Neuronal stem cell (in vitro differentiated cells): ENCODE data around the gene PWP2.
"Not testable (repeated sequence)": the region's sequence is repeated elsewhere in the genome, so short reads cannot be mapped to it uniquely, and the experiment has no call there.

Source experiments
- DNase-seq: peaks from one replicate; pipeline ENCODE4 v3.0.0-alpha.2; 2013; ENCODE audit warnings: low spot score
- H2AFZ ChIP-seq: one replicate; pipeline ENCODE4 v1.6.1; 2013; ENCODE audit warnings: mild to moderate bottlenecking, low read length, inconsistent platforms
- H2AK5ac ChIP-seq: 2 replicates; pipeline ENCODE4 v1.6.1; 2013; ENCODE audit warnings: low read depth, mild to moderate bottlenecking, inconsistent platforms, low read length, moderate library complexity, mixed read lengths
- H2BK120ac ChIP-seq: 2 replicates; pipeline ENCODE4 v1.6.1; 2013; ENCODE audit warnings: low read depth, mild to moderate bottlenecking, inconsistent platforms, low read length, moderate library complexity, mixed read lengths
- H2BK12ac ChIP-seq: one replicate; pipeline ENCODE4 v1.6.1; 2013; ENCODE audit warnings: low read length, inconsistent platforms
- H2BK15ac ChIP-seq: 2 replicates; pipeline ENCODE4 v1.6.1; 2013; ENCODE audit warnings: mild to moderate bottlenecking, low read length, inconsistent platforms, mixed read lengths
- H2BK5ac ChIP-seq: one replicate; pipeline ENCODE4 v1.6.1; 2013; ENCODE audit warnings: inconsistent platforms, mild to moderate bottlenecking, low read length, moderate library complexity
- H3K14ac ChIP-seq: one replicate; pipeline ENCODE4 v1.6.1; 2013; ENCODE audit warnings: low read length, inconsistent platforms
- H3K18ac ChIP-seq: 2 replicates; pipeline ENCODE4 v1.6.1; 2013; ENCODE audit warnings: low read length, inconsistent platforms
- H3K23ac ChIP-seq: 2 replicates; pipeline ENCODE4 v1.6.1; 2013; ENCODE audit warnings: low read depth, mild to moderate bottlenecking, mixed read lengths, low read length, inconsistent platforms; ENCODE audit not compliant: poor library complexity
- H3K27ac ChIP-seq: replicated peaks from 3 replicates; pipeline ENCODE4 v1.5.1; 2013; ENCODE audit warnings: low read length, inconsistent platforms
- H3K27me3 ChIP-seq, 3 experiments: 2 replicates each; pipeline ENCODE4 v1.6.1; 2013; ENCODE audit warnings: low read length in 3 of 3, mild to moderate bottlenecking in 2 of 3, inconsistent platforms in 1 of 3, low read depth in 1 of 3, mixed read lengths in 1 of 3, moderate library complexity in 1 of 3; ENCODE audit not compliant: control insufficient read depth in 3 of 3, insufficient read depth in 3 of 3
- H3K36me3 ChIP-seq, 2 donors: replicated peaks in 1 of 2; 2 replicates each; pipeline ENCODE4 v1.6.1; 2013; ENCODE audit warnings: low read length in 2 of 2; ENCODE audit not compliant: control insufficient read depth in 2 of 2, insufficient read depth in 2 of 2
- H3K4ac ChIP-seq: 2 replicates; pipeline ENCODE4 v1.6.1; 2013; ENCODE audit warnings: inconsistent platforms, mild to moderate bottlenecking, low read length, moderate library complexity
- H3K4me1 ChIP-seq, 2 donors: 1 replicate in 1 of 2; 2 replicates in 1 of 2; pipeline ENCODE4 v1.6.1; 2013; ENCODE audit warnings: low read length in 2 of 2, low read depth in 1 of 2; ENCODE audit not compliant: control insufficient read depth in 2 of 2, insufficient read depth in 1 of 2
- H3K4me2 ChIP-seq: one replicate; pipeline ENCODE4 v1.6.1; 2013; ENCODE audit warnings: mild to moderate bottlenecking, low read length, inconsistent platforms; ENCODE audit not compliant: insufficient read depth, poor library complexity, severe bottlenecking
- H3K4me3 ChIP-seq, 2 donors: 2 replicates each; pipeline ENCODE4 v1.5.1; 2013; ENCODE audit warnings: low read length in 2 of 2, mild to moderate bottlenecking in 2 of 2, inconsistent platforms in 1 of 2, moderate library complexity in 1 of 2
- H3K79me1 ChIP-seq: one replicate; pipeline ENCODE4 v1.6.1; 2013; ENCODE audit warnings: low read depth, mild to moderate bottlenecking, inconsistent platforms, low read length, moderate library complexity
- H3K9ac ChIP-seq: one replicate; pipeline ENCODE4 v1.6.1; 2013; ENCODE audit warnings: mild to moderate bottlenecking, low read depth, low read length, inconsistent platforms; ENCODE audit not compliant: poor library complexity
- H3K9me3 ChIP-seq, 2 donors: replicated peaks in 1 of 2; 2 replicates each; pipeline versions ENCODE3 to v1.6.1; 2013; ENCODE audit warnings: low read length in 2 of 2, mild to moderate bottlenecking in 2 of 2, inconsistent platforms in 1 of 2, low read depth in 1 of 2, mixed read lengths in 1 of 2, moderate library complexity in 1 of 2; ENCODE audit not compliant: control insufficient read depth in 2 of 2, insufficient read depth in 1 of 2
- H4K8ac ChIP-seq: one replicate; pipeline ENCODE4 v1.6.1; 2013; ENCODE audit warnings: low read depth, mild to moderate bottlenecking, inconsistent platforms, low read length, moderate library complexity
- H4K91ac ChIP-seq: one replicate; pipeline ENCODE4 v1.6.1; 2013; ENCODE audit warnings: low read length, low read depth, mild to moderate bottlenecking, inconsistent platforms; ENCODE audit not compliant: poor library complexity
- WGBS, 2 donors: extraction: QIAGEN DNeasy Blood & Tissue Kit; methylation state at CpG; one replicate each; pipeline ENCODE4 v1.1.7; 2013; ENCODE audit warnings: missing lambda C conversion rate in 2 of 2, mixed read lengths in 1 of 2; ENCODE audit not compliant: insufficient read length in 2 of 2, insufficient replicate concordance in 1 of 2; ENCODE audit errors: extremely low coverage in 2 of 2; 5-methylcytosine and 5-hydroxymethylcytosine counted together

Gene PWP2

DNA sequence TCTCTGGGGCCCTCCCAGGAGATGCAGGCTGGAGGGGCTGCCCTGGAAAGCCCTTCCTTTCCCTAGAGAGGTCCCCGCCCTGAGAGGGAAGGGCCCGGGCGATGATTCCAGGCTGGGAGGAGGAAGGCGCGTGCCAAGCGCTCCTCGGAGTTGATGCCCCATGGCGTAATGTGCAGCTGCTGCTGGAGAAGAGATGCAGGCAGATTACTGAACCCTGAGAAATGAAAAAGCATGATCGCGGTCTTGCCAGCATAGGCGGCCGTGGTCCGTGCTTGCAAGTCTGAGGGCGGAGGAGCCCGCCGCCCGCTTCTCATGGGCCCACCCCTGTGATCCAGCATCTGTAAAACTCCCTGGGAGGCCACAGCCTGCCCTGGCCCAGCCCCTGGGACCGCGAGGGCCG, 53.6 kb downstream of the PWP2 start:
- H2AK5ac ChIP-seq, H3K27ac ChIP-seq, H2BK5ac ChIP-seq, H3K79me1 ChIP-seq, H4K91ac ChIP-seq, H3K4me1 ChIP-seq, H2BK120ac ChIP-seq, H3K4me2 ChIP-seq, H2AFZ ChIP-seq, H3K18ac ChIP-seq, H3K23ac ChIP-seq, H3K4ac ChIP-seq, H3K9me3 ChIP-seq, H4K8ac ChIP-seq, H3K14ac ChIP-seq, H2BK12ac ChIP-seq, H3K27me3 ChIP-seq, H3K36me3 ChIP-seq, H3K9ac ChIP-seq, H2BK15ac ChIP-seq, H3K4me3 ChIP-seq, DNase-seq: not testable (repeated sequence)
- no CpG with 5 or more reads among the region's 20 CpGs for WGBS, 2 donors

DNA sequence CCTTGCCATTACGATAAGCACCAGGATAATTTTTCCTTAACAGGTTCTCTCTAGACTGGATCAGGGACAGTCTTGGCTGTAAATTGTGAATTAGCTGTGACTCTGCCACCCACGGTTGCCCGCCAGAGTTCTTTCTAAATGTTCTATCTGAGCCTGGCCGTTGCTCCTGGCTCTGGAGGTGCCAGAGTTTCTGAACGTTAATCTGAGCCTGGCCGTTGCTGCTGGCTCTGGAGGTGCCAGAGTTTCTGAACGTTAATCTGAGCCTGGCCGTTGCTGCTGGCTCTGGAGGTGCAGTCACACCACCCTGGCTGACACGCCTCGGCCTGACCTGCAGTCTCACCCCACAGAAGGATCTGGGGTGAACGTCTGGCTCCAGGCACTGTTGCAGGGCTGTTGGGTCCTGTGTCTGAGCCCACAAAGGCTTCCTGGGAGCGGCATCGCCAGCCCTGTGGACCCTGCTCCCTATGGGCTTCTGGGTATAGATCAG, 56.0 kb downstream of the PWP2 start:
- not testable (repeated sequence) for H3K9me3 ChIP-seq, H3K79me1 ChIP-seq, H3K23ac ChIP-seq, H3K4me3 ChIP-seq, H2AK5ac ChIP-seq, H3K4me2 ChIP-seq, H2BK12ac ChIP-seq, H2BK15ac ChIP-seq, H2BK120ac ChIP-seq, H3K27ac ChIP-seq, H3K36me3 ChIP-seq, H3K27me3 ChIP-seq, H2BK5ac ChIP-seq, DNase-seq, H4K8ac ChIP-seq, H3K14ac ChIP-seq, H3K18ac ChIP-seq, H3K9ac ChIP-seq, H3K4me1 ChIP-seq, H3K4ac ChIP-seq, H4K91ac ChIP-seq, H2AFZ ChIP-seq
- no CpG with 5 or more reads among the region's 13 CpGs for WGBS, 2 donors

DNA sequence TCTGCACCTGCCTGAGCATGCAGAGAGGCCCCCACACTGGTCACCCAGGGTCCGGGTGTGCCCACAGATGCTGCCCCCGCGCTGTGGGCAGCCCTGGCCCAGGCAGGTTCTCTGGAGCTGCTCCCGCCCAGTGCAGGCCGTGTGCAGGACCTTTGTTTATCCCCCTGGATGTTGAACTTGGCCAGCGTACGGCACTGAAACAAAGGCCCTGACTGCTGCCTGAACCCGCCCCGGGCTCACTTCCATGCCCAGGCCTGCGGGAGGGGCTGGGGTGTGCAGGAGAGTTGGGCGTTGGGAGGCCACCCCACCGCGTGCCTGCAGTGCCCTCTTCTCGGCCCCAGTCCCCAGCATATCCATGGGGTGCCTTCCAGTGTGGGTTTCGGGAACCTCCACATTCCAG, 58.7 kb downstream of the PWP2 start:
- not testable (repeated sequence) for H3K18ac ChIP-seq, H3K14ac ChIP-seq, H3K4me1 ChIP-seq, H3K27ac ChIP-seq, H2BK12ac ChIP-seq, H2BK120ac ChIP-seq, DNase-seq, H3K4me2 ChIP-seq, H2AFZ ChIP-seq, H2BK5ac ChIP-seq, H2AK5ac ChIP-seq, H3K79me1 ChIP-seq, H3K4me3 ChIP-seq, H3K27me3 ChIP-seq, H4K8ac ChIP-seq, H2BK15ac ChIP-seq, H3K23ac ChIP-seq, H3K9me3 ChIP-seq, H3K9ac ChIP-seq, H4K91ac ChIP-seq, H3K4ac ChIP-seq, H3K36me3 ChIP-seq
- no CpG with 5 or more reads among the region's 15 CpGs for WGBS, 2 donors

DNA sequence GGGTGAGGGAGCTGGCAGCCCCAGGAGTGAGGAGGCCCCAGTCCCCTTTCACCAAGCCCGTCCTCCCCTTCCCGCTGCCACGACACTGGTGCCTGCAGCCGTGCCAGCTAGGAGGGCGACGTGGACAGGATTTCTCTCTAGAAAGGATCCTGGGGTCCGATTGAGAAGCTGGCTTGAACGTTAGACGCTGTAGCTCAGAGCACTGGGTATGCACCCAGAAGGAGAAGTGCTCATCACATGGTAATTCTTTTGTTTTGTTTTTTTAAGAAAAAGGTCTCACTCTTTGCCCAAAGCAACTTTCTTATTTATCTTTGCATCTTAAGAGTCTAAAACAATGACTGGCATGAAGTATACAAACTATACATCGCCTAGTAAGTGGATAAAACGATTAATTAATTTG, 60.3 kb downstream of the PWP2 start:
- not testable (repeated sequence) for H2AK5ac ChIP-seq, H3K23ac ChIP-seq, H3K18ac ChIP-seq, H3K14ac ChIP-seq, H3K4me1 ChIP-seq, DNase-seq, H3K36me3 ChIP-seq, H2BK5ac ChIP-seq, H3K4me2 ChIP-seq, H4K8ac ChIP-seq, H2BK120ac ChIP-seq, H3K27ac ChIP-seq, H2BK15ac ChIP-seq, H2AFZ ChIP-seq, H3K4me3 ChIP-seq, H3K4ac ChIP-seq, H3K9me3 ChIP-seq, H3K9ac ChIP-seq, H2BK12ac ChIP-seq, H4K91ac ChIP-seq, H3K27me3 ChIP-seq, H3K79me1 ChIP-seq
- WGBS, 2 donors: no CpG with 5 or more reads among the region's 11 CpGs
